ENCODE measurements around the gene ROS1.

DNA sequence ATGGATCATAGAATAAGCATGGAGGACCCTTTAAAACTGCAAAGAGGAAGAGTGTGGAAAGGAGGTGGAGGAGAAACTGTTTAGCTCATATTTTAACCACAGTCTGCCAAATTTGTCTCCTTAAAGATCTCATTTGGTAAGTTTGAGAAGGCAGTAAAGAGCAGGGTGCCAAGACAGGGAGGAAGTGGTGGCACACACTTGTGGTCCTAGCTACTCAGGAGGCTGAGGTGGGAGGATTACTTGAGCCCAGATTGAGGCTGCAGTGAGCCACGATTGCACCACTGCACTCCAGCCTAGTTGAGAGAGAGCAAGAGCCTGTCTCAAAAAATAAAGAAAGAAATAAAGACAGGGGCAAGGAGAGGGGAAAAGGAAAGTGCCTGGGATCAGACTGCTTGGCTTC is 39.9 kb upstream of the ROS1 start:
- TF ChIP-seq ARNTL (CRISPR knock-in tag; IDR thresholded peaks at IDR 0.05; ENCODE audit: borderline replicate concordance, low read depth) (no peak), ZNF565 (CRISPR knock-in tag; conservative IDR thresholded peaks at IDR 0.05; ENCODE audit: low read depth) (no peak), BACH2 (CRISPR knock-in tag; IDR thresholded peaks at IDR 0.05; ENCODE audit: borderline replicate concordance) (no peak), PPARA (CRISPR knock-in tag; IDR thresholded peaks at IDR 0.05; ENCODE audit: borderline replicate concordance) (no peak), ESRRG (CRISPR knock-in tag; IDR thresholded peaks at IDR 0.05) (no peak)
- TF ChIP-seq, protein P1, sequence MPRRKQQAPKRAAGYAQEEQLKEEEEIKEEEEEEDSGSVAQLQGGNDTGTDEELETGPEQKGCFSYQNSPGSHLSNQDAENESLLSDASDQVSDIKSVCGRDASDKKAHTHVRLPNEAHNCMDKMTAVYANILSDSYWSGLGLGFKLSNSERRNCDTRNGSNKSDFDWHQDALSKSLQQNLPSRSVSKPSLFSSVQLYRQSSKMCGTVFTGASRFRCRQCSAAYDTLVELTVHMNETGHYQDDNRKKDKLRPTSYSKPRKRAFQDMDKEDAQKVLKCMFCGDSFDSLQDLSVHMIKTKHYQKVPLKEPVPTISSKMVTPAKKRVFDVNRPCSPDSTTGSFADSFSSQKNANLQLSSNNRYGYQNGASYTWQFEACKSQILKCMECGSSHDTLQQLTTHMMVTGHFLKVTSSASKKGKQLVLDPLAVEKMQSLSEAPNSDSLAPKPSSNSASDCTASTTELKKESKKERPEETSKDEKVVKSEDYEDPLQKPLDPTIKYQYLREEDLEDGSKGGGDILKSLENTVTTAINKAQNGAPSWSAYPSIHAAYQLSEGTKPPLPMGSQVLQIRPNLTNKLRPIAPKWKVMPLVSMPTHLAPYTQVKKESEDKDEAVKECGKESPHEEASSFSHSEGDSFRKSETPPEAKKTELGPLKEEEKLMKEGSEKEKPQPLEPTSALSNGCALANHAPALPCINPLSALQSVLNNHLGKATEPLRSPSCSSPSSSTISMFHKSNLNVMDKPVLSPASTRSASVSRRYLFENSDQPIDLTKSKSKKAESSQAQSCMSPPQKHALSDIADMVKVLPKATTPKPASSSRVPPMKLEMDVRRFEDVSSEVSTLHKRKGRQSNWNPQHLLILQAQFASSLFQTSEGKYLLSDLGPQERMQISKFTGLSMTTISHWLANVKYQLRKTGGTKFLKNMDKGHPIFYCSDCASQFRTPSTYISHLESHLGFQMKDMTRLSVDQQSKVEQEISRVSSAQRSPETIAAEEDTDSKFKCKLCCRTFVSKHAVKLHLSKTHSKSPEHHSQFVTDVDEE (CRISPR knock-in tag; IDR thresholded peaks at IDR 0.05) = no peak
- TF ChIP-seq, protein P2, sequence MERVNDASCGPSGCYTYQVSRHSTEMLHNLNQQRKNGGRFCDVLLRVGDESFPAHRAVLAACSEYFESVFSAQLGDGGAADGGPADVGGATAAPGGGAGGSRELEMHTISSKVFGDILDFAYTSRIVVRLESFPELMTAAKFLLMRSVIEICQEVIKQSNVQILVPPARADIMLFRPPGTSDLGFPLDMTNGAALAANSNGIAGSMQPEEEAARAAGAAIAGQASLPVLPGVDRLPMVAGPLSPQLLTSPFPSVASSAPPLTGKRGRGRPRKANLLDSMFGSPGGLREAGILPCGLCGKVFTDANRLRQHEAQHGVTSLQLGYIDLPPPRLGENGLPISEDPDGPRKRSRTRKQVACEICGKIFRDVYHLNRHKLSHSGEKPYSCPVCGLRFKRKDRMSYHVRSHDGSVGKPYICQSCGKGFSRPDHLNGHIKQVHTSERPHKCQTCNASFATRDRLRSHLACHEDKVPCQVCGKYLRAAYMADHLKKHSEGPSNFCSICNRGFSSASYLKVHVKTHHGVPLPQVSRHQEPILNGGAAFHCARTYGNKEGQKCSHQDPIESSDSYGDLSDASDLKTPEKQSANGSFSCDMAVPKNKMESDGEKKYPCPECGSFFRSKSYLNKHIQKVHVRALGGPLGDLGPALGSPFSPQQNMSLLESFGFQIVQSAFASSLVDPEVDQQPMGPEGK (CRISPR knock-in tag; IDR thresholded peaks at IDR 0.05; ENCODE audit: borderline replicate concordance) = no peak
- TF ChIP-seq, protein P3, sequence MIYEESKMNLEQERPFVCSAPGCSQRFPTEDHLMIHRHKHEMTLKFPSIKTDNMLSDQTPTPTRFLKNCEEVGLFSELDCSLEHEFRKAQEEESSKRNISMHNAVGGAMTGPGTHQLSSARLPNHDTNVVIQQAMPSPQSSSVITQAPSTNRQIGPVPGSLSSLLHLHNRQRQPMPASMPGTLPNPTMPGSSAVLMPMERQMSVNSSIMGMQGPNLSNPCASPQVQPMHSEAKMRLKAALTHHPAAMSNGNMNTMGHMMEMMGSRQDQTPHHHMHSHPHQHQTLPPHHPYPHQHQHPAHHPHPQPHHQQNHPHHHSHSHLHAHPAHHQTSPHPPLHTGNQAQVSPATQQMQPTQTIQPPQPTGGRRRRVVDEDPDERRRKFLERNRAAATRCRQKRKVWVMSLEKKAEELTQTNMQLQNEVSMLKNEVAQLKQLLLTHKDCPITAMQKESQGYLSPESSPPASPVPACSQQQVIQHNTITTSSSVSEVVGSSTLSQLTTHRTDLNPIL (CRISPR knock-in tag; IDR thresholded peaks at IDR 0.05; ENCODE audit: low read depth) = no peak
